A172 (cell line): ENCODE results near the gene TMEM107. TPM values are rescaled to one million over a fixed set of nuclear protein-coding genes. Genes with fewer than 3 reads are reported as not detected.

Source experiments
- DNase-seq: peaks from one replicate; pipeline ENCODE4 v3.0.0-alpha.2; 2015; ENCODE audit warnings: low spot score
- total RNA-seq: library from RNA; depleted of rRNA; stranded (reverse); fragments of >200 nt; shearing (Covaris generic); gene quantifications from 2 replicates; pipeline ENCODE4 v1.2.3, GENCODE V29; 2014; rRNA removed

Gene TMEM107
- total RNA-seq, 1 experiment from 2014 or later: 35.8 TPM

- DNase-seq: no peak
These were observed 38.4 kb downstream of the TMEM107 start for GRCh38 chr17:8137645-8138373.

- no peak for DNase-seq
These were observed 42.2 kb downstream of the TMEM107 start for GRCh38 chr17:8133941-8134340.

- DNase-seq: no peak
These were observed 42.8 kb downstream of the TMEM107 start for GRCh38 chr17:8133399-8133798.

GRCh38 chr17:8131844-8132441 is 44.2 kb downstream of the TMEM107 start:
- peak; percentile 59 for DNase-seq

GRCh38 chr17:8128125-8128784 is 47.9 kb downstream of the TMEM107 start:
- DNase-seq: no peak

- peak; percentile 23 for DNase-seq
These were observed 49.6 kb downstream of the TMEM107 start for GRCh38 chr17:8126491-8127066.

GRCh38 chr17:8125947-8126490 is 50.2 kb downstream of the TMEM107 start:
- peak; percentile 18 for DNase-seq

GRCh38 chr17:8125154-8125946 is 50.8 kb downstream of the TMEM107 start:
- DNase-seq: peak; percentile 76

GRCh38 chr17:8124350-8125153 is 51.6 kb downstream of the TMEM107 start:
- DNase-seq: no peak

GRCh38 chr17:8123695-8124349 is 52.4 kb downstream of the TMEM107 start, which contains the start of gene HES7:
TSS of gene HES7 (minus strand) at chr17:8124106. CDS start at chr17:8124084, 22 bp downstream.
- no peak for DNase-seq

- peak; percentile 16 for DNase-seq
These were observed 53.1 kb downstream of the TMEM107 start for GRCh38 chr17:8122924-8123694.

Other genes with a start within 250 kb of the TMEM107 start
- 0.38 and 0.55 TPM in 2 replicates for gene KCNAB3, start 246.5 kb downstream of the TMEM107 start, total RNA-seq
- 54.2 and 64.2 TPM in 2 replicates for gene TRAPPC1, start 244.4 kb downstream of the TMEM107 start, total RNA-seq
- 34.5 and 35.4 TPM in 2 replicates for gene CNTROB, start 244.2 kb downstream of the TMEM107 start, total RNA-seq
- gene GUCY2D, start 173.8 kb downstream of the TMEM107 start, total RNA-seq: not detected in 2 replicates
- gene ALOX15B, start 137.3 kb downstream of the TMEM107 start, total RNA-seq: 0.14 TPM in 1 of 2 replicates, not detected in the other
- not detected in 2 replicates for gene ALOX12B, start 88.7 kb downstream of the TMEM107 start, total RNA-seq
- gene ALOXE3, start 57.9 kb downstream of the TMEM107 start, total RNA-seq: 0.05 TPM in 1 of 2 replicates, not detected in the other
- gene HES7, start 52.3 kb downstream of the TMEM107 start, total RNA-seq: not detected in 2 replicates
- gene PER1, start 24.0 kb downstream of the TMEM107 start, total RNA-seq: 6.9 and 7.5 TPM in 2 replicates
- 1.9 and 4.3 TPM in 2 replicates for gene VAMP2, start 13.4 kb downstream of the TMEM107 start, total RNA-seq
- gene BORCS6, start 13.8 kb upstream of the TMEM107 start, total RNA-seq: 8.8 and 10.9 TPM in 2 replicates
- 110 and 114 TPM in 2 replicates for gene AURKB, start 34.2 kb upstream of the TMEM107 start, total RNA-seq
- 3.2 and 7.7 TPM in 2 replicates for gene CTC1, start 71.7 kb upstream of the TMEM107 start, total RNA-seq
- gene PFAS, start 72.9 kb upstream of the TMEM107 start, total RNA-seq: 28.0 and 29.3 TPM in 2 replicates
- 12.1 and 17.4 TPM in 2 replicates for gene RANGRF, start 112.3 kb upstream of the TMEM107 start, total RNA-seq
- gene SLC25A35, start 119.0 kb upstream of the TMEM107 start, total RNA-seq: 0.60 and 3.2 TPM in 2 replicates
- gene ARHGEF15, start 133.9 kb upstream of the TMEM107 start, total RNA-seq: not detected in 2 replicates
- not detected in 2 replicates for gene ODF4, start 163.5 kb upstream of the TMEM107 start, total RNA-seq
- 4,408 and 5,921 TPM in 2 replicates for gene RPL26, start 206.8 kb upstream of the TMEM107 start, total RNA-seq
- gene RNF222, start 221.4 kb upstream of the TMEM107 start, total RNA-seq: not detected in 2 replicates